Measurements from ENCODE around the gene KLF5.

DNA sequence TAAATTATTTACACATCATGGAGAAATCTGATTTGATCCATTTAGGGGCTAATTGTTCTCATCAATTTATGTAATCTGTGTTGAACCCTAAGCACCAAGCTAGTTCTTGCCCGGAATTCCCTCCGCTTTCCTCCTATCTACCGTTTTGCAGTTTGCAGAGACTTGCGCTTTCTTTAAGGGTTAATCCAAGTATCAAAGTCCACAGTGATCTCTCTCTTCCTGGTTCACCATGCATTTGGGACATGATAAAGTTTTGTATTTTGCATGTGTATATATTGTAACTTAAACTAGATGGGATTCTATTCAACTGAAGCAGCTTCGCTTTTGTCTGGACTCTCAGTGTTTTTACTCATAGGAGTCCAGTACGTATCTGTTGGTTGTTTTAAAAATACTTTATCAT is 13.8 kb upstream of the KLF5 start:
- no peak for TF ChIP-seq SP1 (IDR thresholded peaks at IDR 0.05; ENCODE audit: low read depth, low read length)
- TF ChIP-seq GABPA (IDR thresholded peaks at IDR 0.05; ENCODE audit: low read depth), result no peak
- TF ChIP-seq, protein P1, sequence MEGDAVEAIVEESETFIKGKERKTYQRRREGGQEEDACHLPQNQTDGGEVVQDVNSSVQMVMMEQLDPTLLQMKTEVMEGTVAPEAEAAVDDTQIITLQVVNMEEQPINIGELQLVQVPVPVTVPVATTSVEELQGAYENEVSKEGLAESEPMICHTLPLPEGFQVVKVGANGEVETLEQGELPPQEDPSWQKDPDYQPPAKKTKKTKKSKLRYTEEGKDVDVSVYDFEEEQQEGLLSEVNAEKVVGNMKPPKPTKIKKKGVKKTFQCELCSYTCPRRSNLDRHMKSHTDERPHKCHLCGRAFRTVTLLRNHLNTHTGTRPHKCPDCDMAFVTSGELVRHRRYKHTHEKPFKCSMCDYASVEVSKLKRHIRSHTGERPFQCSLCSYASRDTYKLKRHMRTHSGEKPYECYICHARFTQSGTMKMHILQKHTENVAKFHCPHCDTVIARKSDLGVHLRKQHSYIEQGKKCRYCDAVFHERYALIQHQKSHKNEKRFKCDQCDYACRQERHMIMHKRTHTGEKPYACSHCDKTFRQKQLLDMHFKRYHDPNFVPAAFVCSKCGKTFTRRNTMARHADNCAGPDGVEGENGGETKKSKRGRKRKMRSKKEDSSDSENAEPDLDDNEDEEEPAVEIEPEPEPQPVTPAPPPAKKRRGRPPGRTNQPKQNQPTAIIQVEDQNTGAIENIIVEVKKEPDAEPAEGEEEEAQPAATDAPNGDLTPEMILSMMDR (IDR thresholded peaks at IDR 0.05 in 2 of 3, conservative IDR thresholded peaks at IDR 0.05 in 1 of 3; ENCODE audit: control insufficient read depth in 2 of 3, extremely low read depth in 1 of 3, insufficient read depth in 1 of 3, low read depth in 3 of 3, low read length in 3 of 3), result no peak
- TF ChIP-seq KAT2A (conservative IDR thresholded peaks at IDR 0.05; ENCODE audit: control insufficient read depth, low read depth, low read length), result no peak
- no peak for TF ChIP-seq RAD21 (IDR thresholded peaks at IDR 0.05; ENCODE audit: insufficient read depth, low read depth, low read length)
- no peak for TF ChIP-seq EGR1 (IDR thresholded peaks at IDR 0.05; ENCODE audit: borderline replicate concordance in 1 of 2, low read depth in 2 of 2, low read length in 2 of 2)
- TF ChIP-seq, protein P2, sequence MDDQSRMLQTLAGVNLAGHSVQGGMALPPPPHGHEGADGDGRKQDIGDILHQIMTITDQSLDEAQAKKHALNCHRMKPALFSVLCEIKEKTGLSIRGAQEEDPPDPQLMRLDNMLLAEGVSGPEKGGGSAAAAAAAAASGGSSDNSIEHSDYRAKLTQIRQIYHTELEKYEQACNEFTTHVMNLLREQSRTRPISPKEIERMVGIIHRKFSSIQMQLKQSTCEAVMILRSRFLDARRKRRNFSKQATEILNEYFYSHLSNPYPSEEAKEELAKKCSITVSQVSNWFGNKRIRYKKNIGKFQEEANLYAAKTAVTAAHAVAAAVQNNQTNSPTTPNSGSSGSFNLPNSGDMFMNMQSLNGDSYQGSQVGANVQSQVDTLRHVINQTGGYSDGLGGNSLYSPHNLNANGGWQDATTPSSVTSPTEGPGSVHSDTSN (IDR thresholded peaks at IDR 0.05; ENCODE audit: insufficient replicate concordance, low read depth, low read length), result no peak
- TF ChIP-seq POLR2A (IDR thresholded peaks at IDR 0.05; ENCODE audit: low read depth, low read length), result no peak
- TF ChIP-seq YY1 (IDR thresholded peaks at IDR 0.05; ENCODE audit: low read depth, low read length), result no peak
- TF ChIP-seq NRF1 (conservative IDR thresholded peaks at IDR 0.05; ENCODE audit: low read depth, low read length), result no peak
- no peak for TF ChIP-seq RFX5 (IDR thresholded peaks at IDR 0.05; ENCODE audit: low read depth, low read length)
- TF ChIP-seq, protein P3, sequence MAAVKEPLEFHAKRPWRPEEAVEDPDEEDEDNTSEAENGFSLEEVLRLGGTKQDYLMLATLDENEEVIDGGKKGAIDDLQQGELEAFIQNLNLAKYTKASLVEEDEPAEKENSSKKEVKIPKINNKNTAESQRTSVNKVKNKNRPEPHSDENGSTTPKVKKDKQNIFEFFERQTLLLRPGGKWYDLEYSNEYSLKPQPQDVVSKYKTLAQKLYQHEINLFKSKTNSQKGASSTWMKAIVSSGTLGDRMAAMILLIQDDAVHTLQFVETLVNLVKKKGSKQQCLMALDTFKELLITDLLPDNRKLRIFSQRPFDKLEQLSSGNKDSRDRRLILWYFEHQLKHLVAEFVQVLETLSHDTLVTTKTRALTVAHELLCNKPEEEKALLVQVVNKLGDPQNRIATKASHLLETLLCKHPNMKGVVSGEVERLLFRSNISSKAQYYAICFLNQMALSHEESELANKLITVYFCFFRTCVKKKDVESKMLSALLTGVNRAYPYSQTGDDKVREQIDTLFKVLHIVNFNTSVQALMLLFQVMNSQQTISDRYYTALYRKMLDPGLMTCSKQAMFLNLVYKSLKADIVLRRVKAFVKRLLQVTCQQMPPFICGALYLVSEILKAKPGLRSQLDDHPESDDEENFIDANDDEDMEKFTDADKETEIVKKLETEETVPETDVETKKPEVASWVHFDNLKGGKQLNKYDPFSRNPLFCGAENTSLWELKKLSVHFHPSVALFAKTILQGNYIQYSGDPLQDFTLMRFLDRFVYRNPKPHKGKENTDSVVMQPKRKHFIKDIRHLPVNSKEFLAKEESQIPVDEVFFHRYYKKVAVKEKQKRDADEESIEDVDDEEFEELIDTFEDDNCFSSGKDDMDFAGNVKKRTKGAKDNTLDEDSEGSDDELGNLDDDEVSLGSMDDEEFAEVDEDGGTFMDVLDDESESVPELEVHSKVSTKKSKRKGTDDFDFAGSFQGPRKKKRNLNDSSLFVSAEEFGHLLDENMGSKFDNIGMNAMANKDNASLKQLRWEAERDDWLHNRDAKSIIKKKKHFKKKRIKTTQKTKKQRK (IDR thresholded peaks at IDR 0.05; ENCODE audit: low read depth, low read length), result no peak
- no peak for TF ChIP-seq ZSCAN29 (IDR thresholded peaks at IDR 0.05)

All from GM12878 (cell line).